Tibial nerve (tissue), 4 donors: ENCODE data around the gene FNDC3B.

Experiments
- EP300 ChIP-seq, 2 donors: sonication (generic); formaldehyde crosslinking; IDR thresholded peaks; one replicate each; pipeline ENCODE4 v1.6.1; 2017; ENCODE audit warnings: antibody characterized with exemption in 2 of 2, mild to moderate bottlenecking in 1 of 2
- POLR2A ChIP-seq, 2 donors: fragments of 450-650 bp; IDR thresholded peaks; one replicate each; pipeline ENCODE4 v1.6.1; 2017; ENCODE audit warnings: antibody characterized with exemption in 2 of 2, mild to moderate bottlenecking in 2 of 2, moderate library complexity in 2 of 2
- TF ChIP-seq, protein P1 (sequence below), 5 experiments: fragments of 200-600 bp in 3 of 5; fragments of 450-650 bp in 2 of 5; sonication (generic) in 3 of 5; IDR thresholded peaks; one replicate each; pipeline ENCODE4 v1.5.1; 2016 to 2019; ENCODE audit warnings: antibody characterized with exemption in 5 of 5, mild to moderate bottlenecking in 3 of 5, moderate library complexity in 2 of 5

DNA sequence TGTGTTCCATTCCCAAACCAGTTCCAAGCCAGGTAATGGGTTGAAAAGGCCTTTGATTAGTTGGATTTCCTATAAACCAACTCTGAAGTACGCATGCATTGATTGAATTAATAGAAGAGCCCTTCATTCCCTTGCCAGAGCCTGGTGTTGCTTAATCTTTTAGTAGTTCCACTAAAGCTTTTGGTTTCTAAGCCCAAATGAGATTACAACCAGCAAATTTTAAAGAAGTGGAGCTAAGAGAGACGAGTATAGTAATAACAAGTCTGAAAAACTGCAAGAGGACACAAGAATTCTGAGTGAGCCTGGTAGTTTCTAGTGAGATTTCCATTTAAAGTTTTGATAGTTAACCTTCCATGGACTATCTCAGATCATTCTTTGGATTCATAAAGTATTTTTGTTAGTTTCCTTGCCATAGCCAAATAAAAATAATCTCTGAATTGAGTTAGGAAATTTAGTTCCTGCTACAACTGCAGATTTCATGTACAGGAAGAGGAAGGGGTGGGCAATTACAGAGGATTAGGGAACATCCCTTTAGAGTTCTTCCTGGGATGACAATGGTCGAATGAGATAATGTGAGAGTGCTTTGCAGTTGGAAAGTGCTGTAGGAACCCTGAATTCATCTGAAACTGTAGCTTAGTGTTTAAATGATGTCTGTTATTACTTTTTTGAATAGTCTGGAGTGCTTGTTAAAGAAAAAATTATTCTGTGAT lies 136.8 kb downstream of the FNDC3B start:
- TF ChIP-seq EP300 (IDR thresholded peaks at IDR 0.05) = no peak
- TF ChIP-seq POLR2A (IDR thresholded peaks at IDR 0.05) = no peak
- TF ChIP-seq, protein P1, sequence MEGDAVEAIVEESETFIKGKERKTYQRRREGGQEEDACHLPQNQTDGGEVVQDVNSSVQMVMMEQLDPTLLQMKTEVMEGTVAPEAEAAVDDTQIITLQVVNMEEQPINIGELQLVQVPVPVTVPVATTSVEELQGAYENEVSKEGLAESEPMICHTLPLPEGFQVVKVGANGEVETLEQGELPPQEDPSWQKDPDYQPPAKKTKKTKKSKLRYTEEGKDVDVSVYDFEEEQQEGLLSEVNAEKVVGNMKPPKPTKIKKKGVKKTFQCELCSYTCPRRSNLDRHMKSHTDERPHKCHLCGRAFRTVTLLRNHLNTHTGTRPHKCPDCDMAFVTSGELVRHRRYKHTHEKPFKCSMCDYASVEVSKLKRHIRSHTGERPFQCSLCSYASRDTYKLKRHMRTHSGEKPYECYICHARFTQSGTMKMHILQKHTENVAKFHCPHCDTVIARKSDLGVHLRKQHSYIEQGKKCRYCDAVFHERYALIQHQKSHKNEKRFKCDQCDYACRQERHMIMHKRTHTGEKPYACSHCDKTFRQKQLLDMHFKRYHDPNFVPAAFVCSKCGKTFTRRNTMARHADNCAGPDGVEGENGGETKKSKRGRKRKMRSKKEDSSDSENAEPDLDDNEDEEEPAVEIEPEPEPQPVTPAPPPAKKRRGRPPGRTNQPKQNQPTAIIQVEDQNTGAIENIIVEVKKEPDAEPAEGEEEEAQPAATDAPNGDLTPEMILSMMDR (IDR thresholded peaks at IDR 0.05) = no peak
